C4-2B (cell line): ENCODE measurements around the gene CFH.

Experiments used
- ZFX ChIP-seq: fragments of 450-650 bp; IDR thresholded peaks from 2 replicates; pipeline ENCODE4 v1.6.1; 2017
- TF ChIP-seq, protein P1 (sequence below): fragments of 450-650 bp; conservative IDR thresholded peaks from 2 replicates; pipeline ENCODE4 v1.5.1; 2017; ENCODE audit warnings: mild to moderate bottlenecking

DNA sequence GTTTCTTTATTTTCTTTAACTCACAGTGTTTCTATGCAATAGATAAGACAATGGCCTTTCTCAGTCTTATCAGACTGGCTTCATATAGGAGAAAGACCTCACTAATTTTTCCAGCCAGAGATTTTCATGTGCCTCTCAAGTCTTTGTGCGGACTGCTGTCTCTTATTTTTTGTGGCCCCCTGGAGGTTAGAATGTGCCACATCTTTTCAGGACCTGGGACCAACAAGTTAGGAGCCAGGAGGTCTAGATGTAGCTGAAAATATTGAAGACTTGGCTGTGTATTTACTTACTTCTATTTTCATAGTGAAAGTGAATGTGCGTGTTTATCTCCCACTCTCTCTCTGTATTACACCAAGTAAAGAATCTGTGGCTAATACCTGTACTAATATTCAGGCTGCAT, 80.7 kb downstream of the CFH start:
- TF ChIP-seq, protein P1, sequence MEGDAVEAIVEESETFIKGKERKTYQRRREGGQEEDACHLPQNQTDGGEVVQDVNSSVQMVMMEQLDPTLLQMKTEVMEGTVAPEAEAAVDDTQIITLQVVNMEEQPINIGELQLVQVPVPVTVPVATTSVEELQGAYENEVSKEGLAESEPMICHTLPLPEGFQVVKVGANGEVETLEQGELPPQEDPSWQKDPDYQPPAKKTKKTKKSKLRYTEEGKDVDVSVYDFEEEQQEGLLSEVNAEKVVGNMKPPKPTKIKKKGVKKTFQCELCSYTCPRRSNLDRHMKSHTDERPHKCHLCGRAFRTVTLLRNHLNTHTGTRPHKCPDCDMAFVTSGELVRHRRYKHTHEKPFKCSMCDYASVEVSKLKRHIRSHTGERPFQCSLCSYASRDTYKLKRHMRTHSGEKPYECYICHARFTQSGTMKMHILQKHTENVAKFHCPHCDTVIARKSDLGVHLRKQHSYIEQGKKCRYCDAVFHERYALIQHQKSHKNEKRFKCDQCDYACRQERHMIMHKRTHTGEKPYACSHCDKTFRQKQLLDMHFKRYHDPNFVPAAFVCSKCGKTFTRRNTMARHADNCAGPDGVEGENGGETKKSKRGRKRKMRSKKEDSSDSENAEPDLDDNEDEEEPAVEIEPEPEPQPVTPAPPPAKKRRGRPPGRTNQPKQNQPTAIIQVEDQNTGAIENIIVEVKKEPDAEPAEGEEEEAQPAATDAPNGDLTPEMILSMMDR = peak; percentile 48
- no peak for TF ChIP-seq ZFX
